ENCODE data around the gene CLRN1. TPM values are rescaled to one million over a fixed set of nuclear protein-coding genes. Genes with fewer than 3 reads are reported as not detected.

CLRN1 gene
- total RNA-seq, 1 experiment from 2014 or later, result not detected

GRCh38 chr3:150876611-150877265 is 95.8 kb downstream of the CLRN1 start:
- Mint-ChIP-seq H3K27ac (ENCODE audit: low read depth, unreplicated experiment) (no peak overlapping the region), H3K36me3 (ENCODE audit: insufficient read depth, unreplicated experiment) (no peaks in the 10 kb centered on the region), H3K4me3 (ENCODE audit: unreplicated experiment) (no peak overlapping the region), H3K4me1 (ENCODE audit: insufficient read depth, unreplicated experiment) (no peaks in the 10 kb centered on the region), H3K27me3 (ENCODE audit: insufficient read depth, unreplicated experiment) (no peaks in the 10 kb centered on the region), H3K9me3 (ENCODE audit: unreplicated experiment) (no peaks in the 10 kb centered on the region)
- no peak for DNase-seq (ENCODE audit: unreplicated experiment)
- intact Hi-C loops (cut with micrococcal nuclease), result no loop called here
- no peak for TF ChIP-seq CTCF (IDR thresholded peaks at IDR 0.05; ENCODE audit: unreplicated experiment)
- no TSS peak for BruUV-seq (replicated peaks)
- POLR2A ChIA-PET, result no interaction called here
- CTCF ChIA-PET, result interaction anchor here (0.7 to 1.0 kb wide), 2 partner anchors 49 to 155 kb away, joined by 4 to 5 read pairs; no protein-coding TSS in a partner anchor

Other genes starting within 250 kb of the CLRN1 start
- 20.0 and 35.4 TPM in 2 replicates for gene SIAH2, start 209.6 kb downstream of the CLRN1 start, total RNA-seq (2022)
- gene MINDY4B, start 67.3 kb downstream of the CLRN1 start, total RNA-seq (2022), result not detected in 2 replicates
- 0.47 and 1.3 TPM in 2 replicates for gene MED12L, start 112.9 kb upstream of the CLRN1 start, total RNA-seq (2022)
- not detected in 2 replicates for gene GPR171, start 230.5 kb upstream of the CLRN1 start, total RNA-seq (2022)

All from MCF 10A (cell line).